NCI-H2227 treated with DMSO at 0.1 percent for 48 hours (cell line): ENCODE data around the gene REP15.
"Not testable (repeated sequence)": the region's sequence is repeated elsewhere in the genome, so short reads cannot be mapped to it uniquely, and the experiment has no call there.

Source experiments
- DNase-seq: peaks from one replicate; lab custom pipeline; 2025; lab: John Stamatoyannopoulos, UW

REP15 gene

GRCh38 chr12:27696293-27696652 is at the start of gene REP15:
Gene REP15, plus strand, starts transcription at chr12:27696447. Its CDS starts 116 bp downstream, at chr12:27696563.
- no peak for DNase-seq

- no peak for DNase-seq
Measured at GRCh38 chr12:27650011-27650410, 46.2 kb upstream of the REP15 start.

GRCh38 chr12:27651201-27651600 is 45.0 kb upstream of the REP15 start:
- DNase-seq: no peak

- peak; percentile 25 for DNase-seq
Measured at GRCh38 chr12:27652174-27652763, 44.0 kb upstream of the REP15 start.

- DNase-seq: no peak
Measured at GRCh38 chr12:27653661-27654060, 42.6 kb upstream of the REP15 start.

- not testable (repeated sequence) for DNase-seq
Measured at GRCh38 chr12:27655476-27655875, 40.8 kb upstream of the REP15 start.

DNA sequence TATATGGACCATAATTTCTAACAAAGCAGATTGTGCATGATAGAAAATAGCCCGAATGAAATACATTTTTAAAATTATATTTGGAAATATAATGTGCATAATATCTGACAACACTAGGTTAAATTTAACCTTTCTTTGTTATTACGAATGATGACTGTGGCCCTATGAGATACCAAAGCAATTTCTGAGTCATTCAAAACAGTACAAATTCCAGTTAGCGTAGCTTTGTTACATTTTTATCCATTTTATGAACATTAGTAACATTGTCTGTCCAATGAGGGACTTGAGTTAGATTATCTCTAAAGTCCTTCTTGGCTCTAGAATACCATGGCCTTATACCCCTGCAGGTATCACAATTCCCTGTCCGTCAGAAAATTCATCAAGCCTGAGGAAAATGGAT is 39.0 kb upstream of the REP15 start:
- no peak for DNase-seq

DNA sequence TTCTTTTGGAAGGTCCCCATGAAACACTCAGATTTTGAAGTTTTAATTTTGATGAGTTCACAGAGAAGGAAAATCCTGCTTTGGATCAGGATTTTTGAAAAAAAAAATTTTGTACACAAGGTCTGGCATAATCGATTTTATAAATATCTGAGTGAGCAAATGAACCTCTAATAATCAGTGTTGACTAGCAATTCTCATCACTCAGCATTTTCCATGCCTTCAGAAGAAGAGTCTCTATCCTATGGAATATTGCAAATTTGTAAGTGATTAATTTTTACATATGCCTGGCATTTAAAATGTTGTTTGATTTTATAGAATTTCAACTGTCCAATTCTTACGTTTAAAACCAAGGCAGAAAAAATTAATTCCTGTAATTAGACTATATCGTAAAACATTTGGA is 30.5 kb upstream of the REP15 start:
- no peak for DNase-seq

DNA sequence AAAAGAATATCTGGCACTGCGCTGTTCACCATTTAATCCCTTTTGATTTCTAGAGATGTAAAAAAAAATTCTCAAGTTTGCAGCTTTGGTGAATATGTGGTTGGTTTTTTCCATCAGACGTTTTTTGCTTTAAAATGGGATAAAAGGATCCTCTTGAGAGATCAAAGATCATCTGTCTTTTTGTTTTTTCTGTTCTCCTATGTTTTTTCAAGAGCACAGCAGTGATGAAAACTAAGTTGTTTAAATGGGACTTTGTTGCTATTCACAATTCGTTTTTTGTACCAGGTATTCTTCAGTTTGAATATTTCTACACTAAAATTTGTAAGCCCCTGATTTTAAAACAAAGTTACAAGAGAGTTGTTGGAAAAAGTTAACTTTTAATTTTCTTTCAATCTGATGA is 29.7 kb upstream of the REP15 start:
- DNase-seq: no peak

DNA sequence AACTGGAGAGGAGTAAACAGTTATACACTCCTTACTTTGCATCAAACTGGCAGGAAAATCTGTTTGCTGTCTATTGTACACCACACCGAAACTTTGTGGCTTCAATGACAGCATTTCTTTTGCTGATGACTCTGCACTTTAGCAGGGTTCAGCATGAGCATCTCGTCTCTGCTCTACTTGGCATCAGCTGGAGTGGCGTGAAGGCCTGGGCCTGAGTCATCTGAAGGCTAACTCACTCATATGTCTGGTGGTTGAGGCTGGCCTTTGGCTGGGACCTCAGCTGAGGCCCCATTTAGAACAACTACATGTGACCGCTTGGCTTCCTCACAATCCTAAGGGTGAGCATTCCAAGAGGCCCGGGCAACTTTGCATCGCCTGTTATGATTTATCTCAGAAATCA is 28.7 kb upstream of the REP15 start:
- DNase-seq: no peak

DNA sequence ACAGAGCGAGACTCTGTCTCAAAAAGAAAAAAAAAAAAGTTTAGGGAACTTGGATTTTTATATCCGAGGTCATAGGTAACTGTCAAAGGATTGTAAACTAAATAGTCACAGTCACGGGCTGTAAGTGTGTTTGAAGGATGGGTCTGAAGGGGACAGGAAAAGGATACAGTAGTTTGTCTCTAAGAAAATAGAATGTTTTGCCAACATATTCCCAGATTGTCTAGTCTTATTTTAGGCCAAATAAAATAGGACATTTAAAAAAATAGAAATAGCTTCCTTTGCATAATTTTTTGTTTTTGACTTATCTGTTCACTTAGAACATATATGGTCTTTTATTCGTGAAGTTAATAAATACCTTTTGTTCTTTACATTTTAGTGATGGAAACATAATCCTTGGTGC is 24.2 kb upstream of the REP15 start:
- DNase-seq: no peak

DNA sequence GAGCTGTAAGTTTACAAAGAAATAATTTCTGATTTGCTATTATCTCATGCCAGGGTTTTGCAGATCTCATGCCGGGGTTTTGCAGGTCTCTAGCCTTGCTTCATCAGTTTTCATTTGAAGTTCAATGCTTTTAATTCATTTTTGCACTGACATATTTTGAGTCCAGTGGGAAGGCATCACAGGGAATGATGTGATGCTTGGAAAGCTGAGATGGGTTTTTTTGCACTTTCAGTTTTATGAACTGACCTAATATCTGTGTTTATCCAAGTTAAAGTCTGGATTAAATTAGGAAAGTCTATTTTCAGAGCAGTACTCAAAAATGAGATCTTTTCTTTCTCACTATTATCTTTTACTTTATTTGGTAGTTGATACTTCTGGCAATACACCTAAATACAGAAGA is 23.6 kb upstream of the REP15 start:
- DNase-seq: no peak

DNA sequence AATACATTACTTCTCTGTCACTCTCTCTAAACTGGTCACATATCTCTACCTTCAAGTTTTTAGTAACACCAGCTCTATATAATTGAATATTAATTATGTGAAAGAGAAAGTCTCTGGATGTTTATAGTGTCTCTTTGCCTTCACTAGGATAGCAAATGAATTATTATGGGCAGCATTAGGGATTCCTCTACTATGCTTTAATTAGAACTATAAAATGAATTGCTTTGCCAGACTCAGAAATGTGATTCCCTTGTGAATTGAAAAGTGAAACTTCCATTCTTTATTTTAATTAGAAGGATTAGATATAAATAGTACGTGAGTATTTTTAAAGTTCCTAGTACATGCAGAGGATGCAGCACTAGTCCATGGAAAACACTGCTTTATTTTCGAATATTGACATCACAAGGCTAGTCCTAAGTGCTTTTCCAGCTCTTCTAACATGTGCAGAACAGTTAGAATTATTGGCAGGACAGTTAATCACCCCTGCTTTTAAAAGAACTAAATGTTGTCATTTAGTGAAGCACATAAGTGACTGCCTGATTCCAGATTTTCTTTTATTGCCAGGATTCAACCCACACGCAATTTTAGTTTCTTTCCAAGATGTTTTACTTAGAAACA is 23.0 kb upstream of the REP15 start:
- DNase-seq: no peak

DNA sequence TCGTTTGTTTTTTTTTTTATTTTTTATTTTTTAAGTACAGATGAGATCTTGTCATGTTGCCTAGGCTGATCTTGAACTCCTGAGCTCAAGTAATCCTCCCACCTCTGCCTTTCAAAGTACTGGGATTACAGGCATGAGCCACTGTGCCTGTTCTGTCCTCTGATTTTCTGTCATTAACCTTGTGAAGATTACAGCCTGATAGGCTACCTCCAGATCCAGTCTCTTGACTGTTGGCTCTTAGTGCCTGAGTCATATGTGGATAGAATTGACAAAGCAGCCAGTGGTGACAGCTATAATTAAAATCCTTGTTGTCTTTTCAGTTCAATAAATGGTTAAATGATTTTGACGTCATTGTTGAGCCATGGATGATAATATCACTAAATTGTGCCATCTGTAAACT is 21.3 kb upstream of the REP15 start:
- no peak for DNase-seq

DNA sequence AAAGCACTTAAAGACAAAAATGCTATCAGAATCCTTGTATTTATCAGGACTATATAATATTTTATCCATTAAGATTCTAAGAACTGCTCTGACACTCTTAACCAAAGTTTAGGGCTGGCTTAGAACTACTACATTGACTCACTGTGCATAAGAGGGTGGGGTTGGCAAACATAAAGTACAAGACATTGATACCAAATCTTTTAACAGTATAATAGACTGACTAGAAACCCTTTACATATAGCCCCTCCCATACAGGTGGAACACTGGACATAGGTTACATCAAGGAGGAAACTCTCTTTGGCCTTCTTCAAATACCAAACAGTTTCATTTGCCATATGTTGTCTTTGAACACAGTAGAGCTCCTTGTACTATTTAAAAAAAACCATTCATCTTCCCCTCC is 15.6 kb upstream of the REP15 start:
- no peak for DNase-seq

GRCh38 chr12:27682534-27682933 is 13.7 kb upstream of the REP15 start:
- no peak for DNase-seq

- DNase-seq: no peak
Measured at GRCh38 chr12:27685274-27685673, 11.0 kb upstream of the REP15 start.

DNA sequence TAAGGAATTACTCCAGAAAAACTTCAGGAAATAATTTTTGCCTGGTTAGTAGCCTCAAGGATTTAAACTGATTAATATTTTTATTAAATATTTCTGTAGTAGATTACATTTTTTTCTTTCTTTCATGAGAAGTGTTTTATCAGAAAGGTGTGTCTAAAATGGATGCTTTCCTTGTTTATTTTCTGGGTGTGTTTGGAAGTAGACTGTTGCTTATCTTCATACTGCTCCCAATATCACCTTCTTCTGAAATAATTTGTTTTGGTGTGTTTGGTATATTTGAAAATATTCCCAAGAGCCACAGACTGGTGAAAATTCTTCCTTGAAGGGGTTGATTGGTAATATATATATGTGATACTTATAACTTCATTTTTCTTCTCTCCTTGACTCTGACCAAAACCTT is 10.1 kb upstream of the REP15 start:
- no peak for DNase-seq

DNA sequence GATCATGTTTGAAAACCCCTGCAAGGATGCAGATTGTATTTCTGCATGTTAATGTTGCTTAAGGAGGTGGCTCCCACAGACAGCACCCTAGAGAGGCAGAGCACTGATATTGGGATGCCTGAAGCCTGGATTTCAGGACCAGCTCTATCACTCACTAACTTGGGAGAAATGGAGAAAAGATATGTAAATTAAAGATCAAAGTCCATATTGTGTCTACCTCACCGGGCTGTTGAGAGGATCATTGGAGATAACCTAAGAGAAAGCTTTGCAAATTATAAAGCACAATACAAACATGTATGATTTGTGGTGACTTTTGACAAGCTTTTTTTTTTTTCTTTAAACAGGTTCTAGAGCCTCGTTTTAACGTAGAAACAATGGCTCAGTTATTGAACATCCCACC is 7.6 kb upstream of the REP15 start:
- no peak for DNase-seq

DNA sequence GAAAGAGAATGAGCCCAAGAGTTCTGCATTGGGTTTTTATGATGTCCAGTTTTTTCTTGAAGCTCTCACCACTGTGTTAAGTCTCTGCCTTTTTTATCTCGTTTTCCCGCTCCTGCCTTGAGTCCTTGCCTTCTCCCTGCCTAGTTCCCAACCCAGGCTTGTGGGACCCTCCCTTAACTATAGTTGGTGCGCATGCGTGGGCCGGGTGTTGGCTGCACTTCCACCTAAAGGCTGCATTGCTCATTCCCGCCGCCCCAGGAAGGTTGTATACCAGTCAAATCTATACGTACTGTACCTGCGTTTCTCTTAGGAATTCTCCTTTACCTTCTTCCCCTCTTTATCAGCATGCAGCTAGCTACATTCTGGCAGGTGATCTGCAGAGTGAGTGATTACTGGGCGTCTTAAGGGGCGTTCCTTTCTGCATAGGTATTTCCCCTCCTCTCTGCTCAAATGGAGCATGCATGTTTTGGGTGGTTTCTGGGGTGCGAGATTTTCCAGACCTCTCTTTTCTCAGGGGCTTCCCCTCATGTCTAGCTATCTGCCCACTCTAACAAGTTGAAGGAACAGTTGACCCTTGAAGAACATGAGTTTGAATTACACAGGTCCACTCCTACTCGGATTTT is 6.6 kb upstream of the REP15 start:
- no peak for DNase-seq

GRCh38 chr12:27693403-27693802 is 2.8 kb upstream of the REP15 start:
- DNase-seq: no peak

DNA sequence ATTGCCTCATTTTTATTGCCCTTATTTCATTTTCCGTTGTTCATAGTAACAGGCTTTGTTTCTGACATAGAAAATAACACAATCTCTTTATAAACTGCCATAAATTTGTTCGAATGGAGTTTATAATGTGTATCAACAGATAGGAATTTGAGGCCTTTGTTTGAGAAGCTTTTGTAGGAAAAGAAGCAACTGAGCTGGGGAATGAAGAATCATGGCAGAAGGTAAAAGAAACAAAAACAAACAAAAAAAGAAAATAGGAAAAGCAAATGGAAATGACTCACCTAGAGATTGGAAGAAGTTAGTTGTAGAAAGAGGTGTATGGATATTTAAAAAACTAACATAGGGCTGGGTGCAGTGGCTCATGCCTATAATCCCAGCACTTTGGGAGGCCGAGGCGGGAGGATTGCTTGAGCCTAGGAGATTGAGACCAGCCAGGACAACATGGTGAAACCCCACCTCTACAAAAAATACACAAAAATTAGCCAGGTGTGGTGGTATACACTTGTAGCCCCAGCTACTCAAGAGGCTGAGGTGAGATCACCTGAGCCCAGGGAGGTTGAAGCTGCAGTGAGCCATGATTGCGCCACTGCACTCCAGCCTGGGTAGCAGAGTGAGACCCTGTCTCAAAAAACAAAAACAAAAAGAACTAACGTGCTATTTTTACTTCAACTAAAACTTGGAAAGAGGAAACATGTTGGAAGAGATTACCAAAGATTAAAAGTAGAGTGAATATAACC is 523 bp upstream of the REP15 start:
- DNase-seq: no peak

DNA sequence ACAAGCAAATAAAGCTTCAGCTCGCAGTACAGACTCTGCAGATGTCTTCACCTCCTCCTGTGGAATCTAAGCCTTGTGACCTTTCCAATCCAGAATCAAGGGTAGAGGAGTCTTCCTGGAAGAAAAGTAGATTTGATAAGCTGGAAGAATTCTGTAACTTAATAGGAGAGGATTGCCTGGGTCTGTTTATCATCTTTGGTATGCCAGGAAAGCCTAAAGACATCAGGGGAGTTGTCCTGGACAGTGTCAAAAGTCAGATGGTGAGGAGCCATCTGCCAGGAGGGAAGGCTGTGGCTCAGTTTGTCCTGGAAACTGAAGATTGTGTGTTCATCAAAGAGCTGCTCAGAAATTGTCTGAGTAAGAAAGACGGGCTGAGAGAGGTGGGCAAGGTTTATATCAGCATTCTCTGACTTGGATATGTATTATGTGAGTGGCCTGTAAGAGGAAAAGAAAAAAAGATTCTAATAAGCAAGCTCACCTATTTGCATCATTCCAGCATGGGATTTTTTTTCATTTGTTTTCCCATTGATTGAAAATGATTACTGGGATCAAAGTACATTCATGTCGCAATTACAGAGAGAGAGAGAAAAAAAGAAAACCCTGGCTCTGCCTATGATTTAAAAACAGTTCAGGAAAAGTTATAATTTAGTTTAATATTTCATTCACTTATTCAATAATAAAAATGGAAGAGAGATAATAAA is 767 bp downstream of the REP15 start:
- DNase-seq: no peak
